GM04504 (cell line): ENCODE measurements around the gene SLC19A1.

Experiments used
- DNase-seq: peaks from one replicate; pipeline ENCODE4 v3.0.0-alpha.2; 2012; ENCODE audit warnings: low read depth

SLC19A1 gene

DNA sequence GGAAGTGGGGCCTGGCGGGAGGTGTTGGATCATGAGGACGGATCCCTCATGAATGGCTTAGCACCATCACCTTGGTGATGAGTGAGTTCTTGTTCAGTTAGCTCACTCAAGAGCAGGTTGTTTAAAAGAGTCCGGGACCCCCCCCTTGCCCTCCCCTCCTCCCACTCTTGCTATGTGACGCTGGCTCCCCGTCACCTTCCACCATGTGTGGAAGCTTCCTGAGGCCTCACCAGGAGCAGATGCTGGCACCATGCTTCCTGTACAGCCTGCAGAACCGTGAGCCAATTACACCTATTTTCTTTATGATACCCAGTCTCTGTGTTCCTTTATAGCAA, 3.0 kb upstream of the SLC19A1 start:
- DNase-seq: no peak

DNA sequence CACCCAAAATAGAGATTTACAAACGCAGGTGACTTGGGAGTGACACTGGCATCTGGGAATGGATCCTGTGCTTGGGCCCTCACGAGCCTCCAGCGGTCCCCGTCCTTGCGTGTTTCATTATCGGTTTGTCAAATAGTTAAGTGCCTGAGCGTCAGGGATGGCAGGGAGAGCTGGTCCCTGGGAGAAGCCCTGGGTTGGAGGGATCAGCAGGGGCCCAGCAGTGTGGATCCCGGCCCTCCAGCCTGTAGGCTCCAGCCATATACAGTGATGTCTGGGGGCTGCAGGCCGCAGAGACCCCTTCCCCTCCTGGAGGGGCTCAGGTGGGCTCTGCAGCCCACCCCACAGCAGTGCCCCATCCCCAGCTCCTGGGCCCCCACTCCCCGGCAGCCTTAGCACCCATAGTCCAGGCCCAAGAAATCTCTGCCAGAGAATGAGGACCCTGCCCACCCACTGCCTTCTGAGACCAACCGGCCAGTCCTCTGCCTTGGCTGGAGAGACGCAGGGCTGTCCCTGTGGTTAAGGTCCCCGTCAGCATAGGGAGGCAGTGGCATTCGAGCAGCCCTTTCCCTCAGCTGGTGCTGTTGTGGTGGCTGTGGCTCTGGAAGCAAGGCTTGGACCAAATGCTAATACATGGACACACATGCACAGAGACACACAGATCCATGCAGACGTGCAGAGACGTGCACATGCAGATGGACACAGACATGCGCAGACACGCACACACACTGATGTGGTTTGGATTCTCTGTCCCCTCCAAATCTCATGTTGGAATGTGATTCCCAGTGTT, 2.4 kb upstream of the SLC19A1 start:
- DNase-seq: no peak

DNA sequence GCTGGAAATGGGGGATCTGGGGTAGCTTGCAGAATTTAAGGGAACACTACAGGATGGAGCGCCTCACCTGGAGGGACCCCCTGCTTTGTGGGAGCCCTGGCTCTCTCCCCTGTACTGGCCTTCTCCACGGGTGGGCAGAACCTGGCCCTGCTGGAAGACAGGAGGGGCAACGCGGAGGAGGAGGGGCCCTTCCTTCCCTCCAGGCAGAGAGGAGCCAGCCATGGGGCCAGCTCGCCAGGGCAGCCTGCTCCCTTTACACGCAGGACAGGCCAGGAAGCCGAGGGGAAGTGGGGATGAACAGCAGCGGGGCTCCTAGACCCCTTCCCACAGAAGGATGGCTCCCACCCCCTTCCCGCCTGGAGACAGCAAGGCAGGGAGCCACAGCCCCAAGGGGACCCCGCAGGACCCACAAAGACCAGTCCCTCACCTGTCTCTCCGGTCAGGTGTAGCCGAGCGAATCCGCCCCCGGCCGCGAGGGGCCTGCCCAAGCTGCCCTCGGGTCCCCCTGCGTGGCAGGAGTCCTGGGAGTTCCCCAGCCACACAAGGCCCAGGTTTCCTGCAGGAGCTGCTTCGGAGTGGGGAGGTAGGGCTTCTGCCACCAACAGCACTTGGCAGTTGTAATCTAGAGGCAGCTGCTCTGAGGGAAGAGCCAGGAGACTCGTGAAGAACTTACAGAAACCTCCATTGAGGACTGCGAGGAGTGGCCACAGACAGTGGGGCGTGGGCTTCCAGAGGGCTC, 1.6 kb upstream of the SLC19A1 start:
- no peak for DNase-seq

DNA sequence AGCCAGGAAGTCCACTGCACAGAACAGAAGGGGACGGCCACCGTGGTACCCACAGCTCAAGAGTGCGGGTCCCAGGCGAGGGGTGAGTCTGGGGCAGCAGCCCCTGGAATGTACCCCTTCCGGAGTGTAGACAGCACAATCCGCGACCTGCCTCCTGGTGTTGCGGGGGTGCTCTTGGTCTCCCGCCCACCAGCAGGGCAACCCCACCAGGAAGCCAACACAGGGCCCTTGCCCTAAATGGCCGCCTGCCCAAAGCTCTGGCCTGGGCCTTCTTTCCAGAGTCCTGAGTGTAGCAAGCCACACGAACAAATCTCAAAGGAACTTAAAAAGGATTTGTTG, 1.1 kb upstream of the SLC19A1 start:
- DNase-seq: no peak

DNA sequence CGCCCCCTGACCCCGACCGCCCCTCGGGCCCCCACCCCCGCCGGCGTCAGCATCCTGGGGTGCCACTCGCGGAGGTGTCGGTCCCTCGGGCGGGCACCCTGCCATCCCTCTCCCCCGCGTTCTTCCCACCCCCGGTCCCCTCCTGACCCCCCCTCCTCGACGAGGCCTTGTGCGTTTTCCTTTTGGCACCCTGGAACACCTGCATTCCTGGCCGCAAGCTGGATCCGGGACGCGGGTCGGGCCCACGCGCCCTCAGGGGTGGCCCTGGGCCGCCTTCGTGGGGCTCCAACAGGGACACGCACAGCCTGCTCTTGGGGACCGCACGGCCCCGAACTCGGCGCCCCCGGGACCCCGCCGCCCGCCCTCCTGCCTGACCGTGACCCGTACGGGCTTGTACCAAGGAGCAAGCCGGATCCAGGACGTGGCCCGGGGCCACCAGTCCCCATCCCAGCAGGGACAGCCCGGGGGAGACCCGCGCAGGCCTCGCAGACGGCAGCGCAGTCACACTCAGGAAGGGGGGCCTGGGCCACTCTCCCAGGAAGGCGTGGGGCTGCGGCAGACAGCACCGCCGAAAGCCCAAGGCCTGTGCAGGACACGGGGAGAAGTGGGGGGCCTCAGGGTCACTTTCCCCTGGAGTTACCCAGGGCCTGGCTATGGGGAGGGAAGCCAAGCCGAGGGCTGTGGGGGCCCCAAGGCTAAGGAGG, 579 bp upstream of the SLC19A1 start:
- DNase-seq: no peak

DNA sequence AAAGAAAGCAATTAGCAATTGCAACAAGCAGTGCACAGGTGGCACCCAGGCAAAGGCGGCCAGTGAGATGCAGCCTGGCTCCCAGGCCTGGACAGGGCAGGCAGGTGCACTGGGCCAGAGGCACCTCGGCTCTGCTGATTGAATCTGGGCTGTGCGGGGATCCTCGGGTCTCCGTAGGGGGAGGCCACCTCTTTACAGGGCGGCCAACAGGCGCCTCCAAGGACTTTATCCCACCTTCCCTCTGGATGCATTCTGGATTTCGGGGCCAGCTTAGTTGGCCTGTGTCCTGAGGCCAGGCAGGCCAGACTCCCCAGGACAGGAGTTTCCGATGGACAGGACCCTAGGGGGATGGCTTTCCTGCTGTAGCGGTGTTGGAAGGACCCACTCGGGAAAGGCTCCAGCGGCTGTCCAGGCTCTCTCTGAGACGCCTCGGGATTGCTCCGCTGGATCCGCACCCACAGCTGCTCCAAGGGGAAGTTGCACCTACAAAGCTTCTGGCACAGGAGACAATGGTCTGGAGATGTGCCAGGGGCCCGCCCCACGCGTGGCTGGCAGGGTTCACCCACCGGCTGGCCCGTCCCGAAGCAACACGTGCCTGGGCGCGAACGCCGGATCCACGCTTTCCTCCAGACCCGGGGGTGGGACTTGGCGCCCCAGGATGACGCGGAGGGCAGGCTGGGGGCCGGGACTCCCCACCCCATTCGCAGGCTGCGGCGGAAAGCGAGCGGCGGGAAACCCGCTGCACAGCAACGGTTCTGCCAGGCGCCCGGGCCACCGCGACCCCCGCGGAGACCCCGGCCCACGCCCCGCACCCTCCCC, 810 bp downstream of the SLC19A1 start:
- no peak for DNase-seq

DNA sequence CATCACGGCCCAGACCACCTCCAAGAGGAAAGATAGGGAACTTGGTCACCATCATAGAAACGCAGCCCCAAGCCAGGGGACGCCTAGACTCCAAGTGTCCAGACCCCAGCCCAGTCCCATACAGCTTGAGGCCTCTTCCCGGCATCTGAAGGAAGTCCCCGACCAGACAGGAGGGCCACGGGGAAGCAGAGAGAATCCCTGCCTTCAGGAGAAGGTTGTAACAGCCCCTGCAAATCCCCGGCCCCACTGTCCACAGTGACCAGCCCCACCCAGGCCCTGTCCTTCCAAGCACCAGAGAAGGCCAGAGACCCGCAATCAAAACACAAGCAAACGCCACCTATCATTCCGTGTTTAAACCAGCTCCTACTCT, 1.7 kb downstream of the SLC19A1 start:
- DNase-seq: no peak

DNA sequence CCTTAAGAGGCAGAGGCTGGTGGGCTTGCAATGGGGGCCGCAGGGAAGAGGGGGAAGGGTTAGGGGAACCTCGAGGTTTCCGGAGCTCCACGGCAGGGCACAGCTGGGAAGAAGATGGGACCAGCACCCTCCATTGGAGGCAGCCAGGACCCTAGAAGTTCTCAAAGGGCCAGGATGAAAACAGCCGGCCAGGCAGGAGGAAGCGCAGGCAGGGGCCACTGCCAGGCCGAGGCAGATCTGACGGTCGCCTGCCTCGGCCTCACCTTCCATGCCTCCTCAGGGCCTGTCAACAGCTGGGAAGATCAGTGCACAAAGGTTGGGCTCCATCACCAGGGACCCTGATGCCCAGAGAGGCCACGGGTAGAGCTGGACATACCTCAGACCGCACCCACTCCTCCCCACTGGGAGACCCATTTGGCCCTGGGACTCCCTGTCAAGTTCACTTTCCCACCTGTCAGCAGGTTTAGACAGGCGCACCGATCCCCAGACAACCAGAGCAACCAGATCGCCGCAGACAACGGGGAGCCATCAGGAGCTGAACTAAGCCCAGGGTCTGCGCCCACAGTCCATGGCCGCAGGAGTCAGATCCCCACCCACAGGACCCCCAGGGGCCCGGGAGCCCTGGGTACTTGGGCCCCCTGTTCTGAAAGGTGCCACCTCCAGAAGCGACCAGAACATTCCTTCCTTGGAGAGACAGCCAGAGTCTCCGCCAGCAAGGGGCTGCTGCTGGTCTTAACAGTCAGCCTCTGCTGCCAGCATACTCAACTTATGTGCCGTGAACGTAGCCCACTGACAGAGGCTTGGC, 2.2 kb downstream of the SLC19A1 start:
- DNase-seq: no peak

DNA sequence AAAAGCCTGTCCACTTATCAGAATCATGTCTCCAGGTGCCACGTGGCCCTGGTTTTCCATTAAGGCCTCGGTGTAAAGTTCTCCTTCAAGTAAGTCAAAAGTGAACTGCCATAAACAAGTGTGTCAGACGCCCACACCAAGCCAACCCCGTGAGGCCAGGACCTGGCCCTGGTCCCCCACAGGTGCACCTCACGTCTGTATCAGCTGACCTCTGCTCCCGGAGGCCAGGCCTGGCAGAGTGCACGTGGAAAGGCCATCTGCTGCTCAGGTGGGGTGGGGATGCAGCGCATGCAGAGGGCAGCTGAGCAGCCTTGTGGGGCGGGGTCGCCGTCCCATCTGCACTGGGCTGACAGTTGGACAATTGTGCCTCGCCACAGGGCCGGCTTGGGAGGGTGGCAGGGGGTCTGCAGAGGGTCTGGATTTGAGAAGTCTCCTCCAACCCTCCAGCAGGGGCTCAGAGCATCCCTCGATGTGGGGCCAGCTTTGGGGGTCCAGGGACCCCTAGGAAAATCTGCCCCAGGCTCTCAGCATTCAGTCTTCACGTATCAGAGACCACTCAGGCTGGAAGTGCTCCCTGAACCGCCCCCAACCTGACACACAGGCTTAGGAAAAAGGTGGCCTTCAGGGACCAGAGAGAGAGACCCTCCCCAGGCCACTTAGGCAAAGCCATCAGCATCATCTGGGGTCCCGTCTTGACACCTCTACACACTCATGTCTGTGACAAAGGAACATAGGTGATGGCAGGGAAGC, 3.0 kb downstream of the SLC19A1 start:
- no peak for DNase-seq

DNA sequence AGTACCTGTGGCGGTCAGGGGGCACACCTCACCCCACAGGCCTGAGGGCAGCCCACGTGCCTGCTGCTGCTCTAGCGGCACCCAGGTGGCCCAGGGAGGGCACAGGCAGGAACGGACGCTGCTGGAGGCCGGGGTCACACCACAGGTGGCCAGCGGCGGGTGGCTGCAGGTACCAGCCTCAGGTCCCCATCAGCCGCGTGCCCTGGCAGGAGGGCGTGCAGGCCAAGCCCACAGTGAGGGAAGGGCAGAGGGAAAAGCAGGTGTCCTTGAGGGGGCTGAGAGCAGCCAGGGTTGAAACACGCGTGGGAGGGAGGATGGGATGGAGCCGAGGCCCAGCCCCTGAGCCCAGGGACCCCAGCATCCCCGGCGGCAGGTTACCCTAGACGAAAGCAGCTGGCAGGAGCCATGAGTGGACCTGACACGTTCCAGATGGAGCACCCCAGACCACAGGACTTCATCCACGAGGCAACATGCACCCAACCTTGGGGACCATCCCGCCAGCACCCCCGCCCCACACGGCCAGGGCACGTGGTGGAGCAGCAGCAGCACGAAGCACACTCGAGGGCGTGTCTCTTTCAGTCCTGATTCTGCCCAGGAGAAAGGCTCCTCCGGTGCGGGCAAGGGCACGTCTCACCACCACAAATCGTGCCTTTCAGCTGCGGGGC, 3.7 kb downstream of the SLC19A1 start:
- DNase-seq: no peak

DNA sequence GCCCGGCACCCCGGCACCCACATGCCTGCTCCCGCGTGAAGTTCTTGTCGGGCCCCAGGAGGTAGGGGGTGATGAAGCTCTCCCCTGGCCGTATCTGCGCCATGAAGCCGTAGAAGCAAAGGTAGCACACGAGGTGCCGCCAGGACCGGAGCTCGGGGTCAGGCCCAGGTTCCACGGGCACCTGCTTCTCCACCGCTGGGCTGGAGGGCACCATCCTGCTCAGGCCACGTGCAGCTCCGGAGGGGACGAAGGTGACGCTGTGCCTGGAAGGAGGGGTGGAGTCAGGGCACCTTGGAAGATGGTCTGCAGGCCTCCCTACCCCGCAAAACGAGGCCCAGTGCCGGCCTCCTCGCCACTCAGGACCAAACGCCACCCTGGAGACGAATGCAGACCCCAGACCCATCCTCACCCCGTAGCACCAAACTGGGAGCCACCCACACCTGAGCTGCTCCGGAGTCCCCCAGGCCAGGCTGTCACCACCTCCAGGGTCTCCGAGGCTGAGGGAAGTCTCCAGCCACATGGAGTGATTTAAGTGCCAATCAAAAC, 4.4 kb downstream of the SLC19A1 start:
- no peak for DNase-seq

DNA sequence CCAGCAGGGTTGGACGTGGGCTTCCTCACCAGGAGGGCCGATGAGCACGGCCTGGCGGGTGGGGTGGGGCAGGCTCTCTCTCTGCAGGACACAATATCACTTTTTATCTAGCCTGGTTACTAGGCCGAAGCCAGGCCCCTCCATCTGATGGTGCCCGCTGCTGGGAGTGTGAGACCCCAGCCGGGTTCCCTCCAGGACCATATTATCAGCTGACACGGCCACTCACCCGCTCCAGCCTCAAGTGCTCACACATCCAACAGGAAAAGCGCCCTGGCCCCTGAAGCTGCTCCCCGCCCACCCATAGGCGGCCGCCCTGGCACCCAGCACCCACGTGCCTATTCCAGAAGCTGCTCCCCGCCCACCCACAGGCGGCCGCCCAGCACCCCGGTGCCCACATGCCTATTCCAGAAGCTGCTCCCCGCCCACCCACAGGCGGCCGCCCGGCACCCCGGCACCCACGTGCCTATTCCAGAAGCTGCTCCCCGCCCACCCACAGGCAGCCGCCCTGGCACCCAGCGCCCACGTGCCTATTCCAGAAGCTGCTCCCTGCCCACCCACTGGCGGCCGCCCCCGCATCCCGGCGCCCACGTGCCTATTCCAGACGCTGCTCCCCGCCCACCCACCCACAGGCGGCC, 5.0 kb downstream of the SLC19A1 start:
- no peak for DNase-seq

DNA sequence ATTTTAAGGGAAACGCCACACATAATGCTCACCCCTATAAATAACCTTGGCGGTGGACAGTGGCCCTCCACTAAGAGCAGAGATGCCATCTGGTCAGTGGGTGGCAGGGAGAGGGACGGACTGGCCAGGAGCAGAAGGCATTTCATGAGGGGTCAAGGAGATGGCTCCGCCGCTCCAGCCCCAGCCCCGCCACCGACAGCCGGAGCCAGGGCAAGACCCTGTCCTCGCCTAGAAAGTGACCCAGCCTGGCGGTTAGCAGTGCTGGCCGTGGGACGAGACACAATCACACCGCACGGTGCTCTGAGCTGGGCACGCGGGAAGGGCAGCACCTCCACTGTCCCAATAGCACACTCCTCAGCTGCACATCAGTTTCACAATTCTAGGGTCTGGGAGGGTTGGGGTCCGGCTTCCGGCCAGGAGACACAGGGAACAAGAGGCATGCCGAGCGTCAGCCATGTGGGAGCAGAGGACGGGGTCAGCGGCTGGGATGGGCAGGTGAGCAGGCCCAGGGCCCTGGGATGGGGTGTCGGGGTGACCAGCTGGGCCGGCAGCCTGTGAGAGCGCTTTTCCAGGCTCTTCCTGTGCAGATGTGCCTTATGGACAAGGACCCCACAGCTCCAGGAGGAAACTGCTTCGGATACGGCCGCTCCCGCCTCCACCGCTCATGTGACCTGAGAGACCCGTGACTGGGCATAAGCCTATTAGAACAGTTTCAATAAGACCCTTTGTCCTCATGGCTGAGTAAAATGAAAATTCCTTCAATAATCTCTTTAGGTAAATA, 5.7 kb downstream of the SLC19A1 start:
- DNase-seq: no peak

DNA sequence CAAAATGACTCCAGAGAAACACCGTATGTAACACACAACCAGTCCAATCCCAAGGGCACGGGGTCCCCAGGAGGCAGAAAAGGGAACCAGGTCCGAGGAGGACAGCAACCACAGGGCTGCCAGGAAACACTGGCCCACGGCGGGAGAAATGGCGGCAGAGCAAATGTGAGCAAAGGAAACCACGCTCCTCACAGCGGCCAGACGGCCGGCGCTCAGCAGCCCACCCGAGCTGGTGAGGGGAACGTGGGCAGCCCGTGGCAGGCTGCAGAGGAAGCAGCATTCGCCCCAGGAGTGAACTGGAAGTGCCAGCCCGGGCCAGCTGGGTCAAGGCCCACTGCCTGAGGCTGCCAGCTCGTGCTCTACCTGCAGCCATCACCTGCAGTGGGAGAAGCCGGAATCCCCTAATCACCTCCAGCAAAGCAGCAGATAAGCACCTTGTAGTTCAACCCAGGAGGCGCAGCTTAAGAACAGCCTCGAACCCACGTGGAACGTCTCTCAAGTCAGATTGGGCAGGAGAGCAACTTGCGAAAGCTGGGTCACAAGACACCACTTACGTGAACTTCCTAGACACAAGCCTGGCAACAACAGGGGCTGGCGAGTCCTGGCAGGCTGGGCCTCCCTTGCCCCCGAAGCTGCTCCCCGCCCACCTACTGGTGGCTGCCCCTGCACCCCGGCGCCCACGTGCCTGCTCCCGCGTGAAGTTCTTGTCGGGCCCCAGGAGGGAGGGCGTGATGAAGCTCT, 6.7 kb downstream of the SLC19A1 start:
- DNase-seq: no peak

DNA sequence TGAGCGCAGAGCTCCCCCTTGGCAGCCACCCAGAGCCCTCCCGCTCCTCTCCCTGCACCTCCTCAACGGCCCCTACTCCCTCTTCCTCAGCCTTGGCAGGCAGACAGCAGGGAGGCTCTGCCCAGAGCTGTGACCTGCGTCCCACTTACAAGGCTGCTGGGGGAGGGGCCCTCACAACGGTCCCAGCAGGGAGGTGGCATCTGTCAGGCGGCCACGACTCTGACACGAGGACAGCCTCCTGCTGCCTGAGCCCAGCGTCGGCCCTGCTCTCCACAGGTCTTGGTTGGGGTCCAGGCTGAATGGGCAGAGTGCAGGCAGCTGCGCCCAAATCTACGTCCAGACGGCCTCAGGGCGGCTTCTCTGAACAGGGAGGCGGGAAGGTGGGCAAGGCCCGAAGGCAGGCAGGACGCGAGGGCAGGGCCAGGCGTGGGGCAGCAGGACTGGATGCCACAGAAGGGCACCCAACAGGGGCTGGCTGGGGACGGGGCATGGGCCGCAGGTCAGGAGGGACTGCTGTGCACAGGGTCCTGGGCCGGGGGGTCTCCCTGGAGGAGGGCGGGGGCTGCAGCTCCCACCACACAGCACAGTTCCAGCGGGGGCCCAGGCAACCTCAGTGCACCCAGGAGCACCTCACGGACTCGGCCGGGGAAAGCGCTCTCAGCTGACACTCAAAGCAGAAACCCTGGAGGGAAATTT, 7.5 kb downstream of the SLC19A1 start:
- DNase-seq: no peak

DNA sequence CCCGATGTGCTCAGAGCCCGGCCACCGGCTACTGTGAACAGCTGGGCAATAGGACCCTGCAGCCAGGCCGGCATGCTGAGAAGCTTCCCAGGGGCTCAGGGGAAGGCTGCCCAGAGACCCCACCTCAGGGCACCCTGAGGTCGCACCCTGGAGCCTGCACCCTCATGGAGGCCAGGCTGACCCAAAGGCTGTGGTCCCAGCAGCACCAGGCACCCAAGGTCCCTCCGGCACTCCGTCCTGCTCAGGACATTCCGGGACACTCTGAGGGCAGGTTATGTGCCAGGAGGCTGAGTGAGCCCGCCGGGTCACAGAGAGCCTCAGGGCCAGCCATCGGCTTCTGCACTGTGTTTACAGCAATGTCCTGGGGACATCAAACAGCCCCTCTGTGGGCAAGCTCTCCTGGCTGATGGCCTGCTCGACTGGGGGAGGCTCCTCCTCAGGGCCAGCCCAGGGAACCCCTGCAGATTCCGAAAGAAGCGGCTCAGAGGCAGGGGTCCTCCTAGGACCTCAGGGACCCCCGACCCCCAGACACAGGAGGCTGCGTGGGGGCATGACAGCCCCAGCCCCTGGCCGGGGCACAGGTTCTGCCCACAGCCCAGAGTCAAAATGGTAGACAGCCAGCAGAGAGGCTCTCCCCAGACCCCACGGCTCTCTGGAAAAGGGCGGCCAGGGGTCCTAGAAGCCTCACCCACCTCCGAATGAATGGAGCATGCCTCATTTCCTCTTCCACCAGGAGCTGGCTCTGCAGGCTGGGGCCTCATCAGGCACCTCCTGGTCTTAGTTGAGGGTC, 8.2 kb downstream of the SLC19A1 start:
- DNase-seq: no peak
